Stimulated activated CD8-positive, alpha-beta memory T cell treated with anti-CD3 and anti-CD28 coated beads, Interleukin-15, amount 100 ng/mL, for 4 hours (primary cell): ENCODE measurements around the gene MTCH1.
A peak's percentile ranks its signal among the peaks of the same experiment; 100 is the strongest.

ENCODE experiments used
- DNase-seq, 2 donors: peaks; one replicate each; pipeline ENCODE4 v3.0.0-alpha.2; 2020; ENCODE audit warnings: low read depth in 2 of 2

The MTCH1 gene

GRCh38 chr6:36985808-36986703 lies at the start of gene MTCH1:
Gene MTCH1, minus strand, starts transcription at chr6:36986196. Its CDS starts 23 bp downstream, at chr6:36986173.
- peak; percentile 55 to 81 for DNase-seq

DNA sequence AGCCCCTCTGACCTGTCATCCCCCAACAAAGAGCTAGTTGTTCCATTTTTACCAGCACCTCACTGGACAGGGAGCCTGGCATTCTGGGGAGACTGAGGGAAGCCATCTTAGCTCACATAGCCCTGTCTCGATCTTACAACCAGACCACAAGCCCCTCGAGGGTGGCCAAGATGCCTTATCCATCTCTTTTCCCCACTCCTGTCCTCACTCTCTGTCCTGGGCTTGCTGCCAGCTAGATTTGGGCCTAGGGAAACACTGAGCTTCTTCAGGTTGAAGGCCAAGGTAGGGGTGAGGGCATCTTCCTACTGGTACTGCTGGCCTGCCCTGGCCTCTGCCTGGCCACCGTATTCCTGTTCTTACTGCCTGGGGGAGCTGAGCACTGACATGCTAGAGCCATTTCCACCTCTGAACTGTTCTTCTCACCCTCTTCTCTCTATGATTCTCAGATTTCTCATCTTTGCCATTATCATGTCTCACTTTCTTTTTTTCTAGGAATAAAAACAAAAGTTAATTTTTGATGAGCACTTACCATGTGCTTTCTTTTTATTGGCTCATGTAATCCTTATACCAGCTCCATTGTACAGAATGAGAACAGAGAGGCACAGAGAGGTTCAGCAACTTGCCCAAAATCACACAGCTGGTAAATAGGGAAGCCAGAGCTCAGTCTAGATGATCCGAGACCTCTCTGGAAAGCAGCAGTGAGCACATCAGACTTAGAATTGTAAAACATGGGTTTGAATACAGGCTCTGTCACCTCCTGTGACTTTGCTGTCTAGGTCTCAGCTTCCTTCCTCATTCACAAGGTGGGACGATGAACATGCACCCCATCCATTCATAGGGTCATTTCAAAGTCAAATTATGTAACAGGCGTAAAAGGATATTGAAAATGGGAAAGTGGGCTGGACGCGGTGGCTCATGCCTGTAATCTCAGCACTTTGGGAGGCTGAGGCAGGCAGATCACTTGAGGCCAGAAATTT lies 48.1 kb upstream of the MTCH1 start:
- DNase-seq, result no peak

GRCh38 chr6:37033255-37033654 lies 47.3 kb upstream of the MTCH1 start:
- DNase-seq, result no peak

DNA sequence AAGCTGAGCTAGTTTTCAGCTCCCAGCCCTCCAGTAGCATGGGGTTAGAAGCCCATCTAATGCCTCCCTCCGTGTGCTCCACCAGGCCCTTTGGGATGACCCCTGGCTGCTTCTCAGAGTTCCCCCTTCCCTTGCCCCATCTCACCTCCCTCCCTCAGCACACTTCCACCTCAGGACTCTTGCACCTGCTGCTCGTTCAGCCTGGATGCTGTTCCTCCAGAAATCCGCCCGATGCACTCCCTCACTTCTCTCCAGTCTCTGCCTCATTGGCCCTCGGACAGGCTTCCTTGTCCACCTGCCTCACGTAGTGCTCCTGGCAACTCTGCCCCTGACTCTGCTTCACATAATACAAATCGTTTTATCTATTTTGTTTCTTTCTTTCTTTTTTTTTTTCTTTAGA lies 46.2 kb upstream of the MTCH1 start:
- DNase-seq, result no peak

DNA sequence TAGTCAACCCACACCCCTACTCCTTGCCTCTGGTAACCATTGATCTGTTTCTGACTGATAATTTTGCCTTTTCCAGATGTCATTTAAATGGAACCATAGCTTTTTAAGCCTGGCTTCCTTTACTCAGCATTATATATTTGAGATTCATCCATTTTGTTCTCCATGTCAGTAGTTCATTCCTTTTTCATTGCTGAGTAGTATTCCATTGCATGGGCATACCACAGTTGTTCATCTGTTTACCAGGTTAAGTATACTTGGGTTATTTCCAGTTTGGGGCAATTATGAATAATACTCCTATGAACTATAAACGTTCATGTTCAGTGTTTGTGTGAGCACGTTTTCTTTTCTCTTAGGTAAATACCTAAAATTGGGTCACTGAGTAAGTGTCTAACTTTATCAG lies 44.6 kb upstream of the MTCH1 start:
- DNase-seq, result no peak

GRCh38 chr6:37029249-37029971 lies 43.4 kb upstream of the MTCH1 start:
- DNase-seq, result no peak

- DNase-seq, result no peak
These were observed 41.9 kb upstream of the MTCH1 start for GRCh38 chr6:37027811-37028469.

GRCh38 chr6:37027036-37027720 lies 41.2 kb upstream of the MTCH1 start:
- DNase-seq, result no peak

DNA sequence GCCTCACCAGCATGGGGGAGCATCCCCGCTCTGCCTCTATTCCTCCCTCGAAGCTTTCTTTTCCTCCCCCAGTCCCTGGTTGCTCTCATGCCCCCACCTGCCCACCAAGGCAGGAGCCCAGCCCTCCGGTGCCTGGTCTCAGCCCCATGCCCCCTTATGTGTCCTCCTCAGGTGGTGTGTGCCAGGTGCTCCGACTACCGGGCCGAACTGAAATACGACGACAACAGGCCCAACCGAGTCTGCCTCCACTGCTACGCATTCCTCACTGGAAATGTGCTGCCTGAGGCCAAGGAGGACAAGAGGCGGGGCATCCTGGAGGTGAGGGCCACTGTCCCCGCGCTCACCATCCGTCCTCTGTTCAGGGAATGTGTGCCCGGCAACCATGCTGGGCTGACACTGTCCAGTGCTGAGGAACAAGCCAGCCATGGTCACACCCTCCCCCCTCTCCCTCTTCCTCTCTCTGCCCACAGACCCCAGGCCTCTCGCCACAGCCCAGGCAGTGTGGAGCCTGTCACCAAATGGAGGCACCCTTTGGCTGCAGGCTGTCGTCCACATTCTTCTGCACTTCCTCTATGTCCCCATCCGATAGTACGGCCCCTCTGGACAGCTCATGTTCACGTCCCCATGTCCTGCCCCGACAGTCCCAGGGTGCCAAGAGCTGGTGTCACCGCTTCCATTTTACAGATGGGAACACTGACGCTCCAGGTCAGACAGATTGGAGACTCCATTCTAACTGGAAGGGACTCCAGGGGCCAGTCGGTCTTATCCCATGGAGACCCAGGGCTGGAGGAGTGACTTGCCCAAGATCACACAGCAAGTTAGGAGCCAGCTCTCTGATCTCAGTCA lies 39.8 kb upstream of the MTCH1 start:
- no peak for DNase-seq

DNA sequence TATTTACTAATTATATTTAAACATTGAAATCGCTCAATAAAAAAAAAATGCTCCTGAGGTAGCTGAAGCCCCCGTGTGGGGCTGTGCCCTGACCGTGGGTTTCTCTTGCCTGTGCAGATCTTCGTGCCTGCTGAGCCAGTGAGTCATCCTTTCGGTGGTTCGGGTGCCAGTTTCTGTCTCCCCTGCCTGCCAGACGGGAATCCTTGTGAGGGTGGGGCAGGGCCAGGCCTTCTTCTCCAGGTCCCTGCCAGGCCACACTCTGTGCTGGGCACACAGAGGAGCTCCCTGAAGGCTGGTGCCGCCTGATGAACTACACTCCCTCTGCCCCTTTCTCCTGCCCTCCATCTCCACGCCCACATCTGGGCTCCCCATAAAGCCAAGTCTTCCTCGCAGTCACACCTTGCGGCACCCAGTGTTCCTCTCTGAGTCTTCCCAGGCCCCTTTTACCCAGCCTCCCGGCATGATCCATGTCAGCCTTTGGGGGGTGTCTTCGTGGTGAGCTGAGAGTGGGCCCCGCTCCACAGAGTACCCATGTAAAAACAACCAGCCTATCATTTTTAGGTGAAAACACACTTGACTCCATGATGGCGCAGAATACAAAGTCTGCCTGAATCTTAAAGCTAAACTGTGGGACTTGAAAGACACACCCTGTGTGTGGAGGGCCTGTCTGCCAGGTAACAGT lies 38.8 kb upstream of the MTCH1 start:
- DNase-seq, result no peak

DNA sequence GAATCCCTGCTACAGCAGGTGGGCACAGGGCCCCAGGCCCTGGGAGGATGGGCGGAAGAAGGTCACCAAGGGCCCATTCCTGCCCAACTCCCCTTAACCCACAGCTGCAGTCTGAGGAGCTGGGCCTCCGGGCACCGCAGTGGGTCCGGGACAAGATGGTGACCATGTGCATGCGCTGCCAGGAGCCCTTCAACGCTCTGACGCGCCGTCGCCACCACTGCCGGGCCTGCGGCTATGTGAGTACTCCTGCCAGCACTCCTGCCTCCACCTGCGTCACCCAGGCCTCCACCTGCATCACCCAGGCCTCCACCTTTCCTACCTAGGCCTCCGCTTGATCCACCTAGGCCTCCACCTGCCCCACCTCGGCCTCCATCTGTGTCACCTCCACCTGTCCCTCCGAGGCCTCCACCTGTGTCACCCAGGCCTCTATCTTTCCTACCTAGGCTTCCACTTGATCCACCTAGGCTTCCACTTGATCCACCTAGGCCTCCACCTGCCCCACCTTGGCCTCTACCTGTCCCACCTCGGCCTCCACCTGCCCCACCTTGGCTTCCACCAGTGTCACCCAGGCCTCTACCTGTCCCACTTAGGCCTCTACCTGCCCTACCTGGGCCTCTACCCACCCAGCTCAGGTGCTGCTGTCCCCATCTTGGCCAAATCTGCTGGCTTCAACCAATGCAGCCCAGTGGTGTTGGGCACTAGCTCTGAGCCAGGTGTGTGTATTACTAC lies 36.3 kb upstream of the MTCH1 start:
- DNase-seq, result no peak

DNA sequence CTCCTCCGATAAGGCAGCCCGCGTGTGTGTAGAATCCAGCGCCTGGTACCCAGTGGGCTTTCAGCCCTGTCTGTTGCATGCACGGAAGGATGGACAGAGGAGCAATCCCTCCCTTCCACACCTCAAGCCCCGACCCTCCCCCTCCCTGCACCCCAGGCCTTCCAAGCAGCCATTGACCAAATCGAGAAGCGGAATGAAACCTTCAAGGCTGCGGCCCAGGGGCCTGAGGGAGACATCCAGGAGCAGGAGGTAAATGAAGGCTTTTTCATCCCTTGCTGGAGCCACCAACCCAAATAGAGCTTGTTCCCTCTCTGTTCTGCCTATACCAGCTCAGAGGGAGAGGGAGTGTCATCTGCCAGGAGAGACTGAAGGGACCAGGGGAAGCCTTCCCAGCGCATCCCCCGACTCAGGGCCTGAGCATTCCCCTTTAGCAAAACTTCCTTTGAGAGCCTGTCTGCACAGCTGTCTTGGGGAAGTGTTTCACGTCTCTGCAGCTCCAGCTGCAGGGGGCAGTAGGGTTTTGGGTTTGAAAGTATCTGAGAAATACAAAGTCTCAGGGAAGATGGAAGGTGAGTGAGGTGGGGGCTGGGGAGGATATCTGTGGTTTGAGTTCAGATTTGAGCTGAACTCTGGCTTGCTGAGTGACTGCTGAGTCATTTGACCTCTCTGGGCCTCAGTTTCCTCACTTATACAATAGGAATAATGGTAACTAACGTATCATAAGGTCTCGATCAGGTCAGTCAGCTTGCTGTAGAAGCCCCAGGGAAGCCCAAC lies 35.5 kb upstream of the MTCH1 start:
- DNase-seq, result peak in 1 of 2 donors; percentile 50

GRCh38 chr6:37020812-37021211 lies 34.8 kb upstream of the MTCH1 start:
- DNase-seq, result no peak

- DNase-seq, result no peak
These were observed 34.4 kb upstream of the MTCH1 start for GRCh38 chr6:37020381-37020780.

DNA sequence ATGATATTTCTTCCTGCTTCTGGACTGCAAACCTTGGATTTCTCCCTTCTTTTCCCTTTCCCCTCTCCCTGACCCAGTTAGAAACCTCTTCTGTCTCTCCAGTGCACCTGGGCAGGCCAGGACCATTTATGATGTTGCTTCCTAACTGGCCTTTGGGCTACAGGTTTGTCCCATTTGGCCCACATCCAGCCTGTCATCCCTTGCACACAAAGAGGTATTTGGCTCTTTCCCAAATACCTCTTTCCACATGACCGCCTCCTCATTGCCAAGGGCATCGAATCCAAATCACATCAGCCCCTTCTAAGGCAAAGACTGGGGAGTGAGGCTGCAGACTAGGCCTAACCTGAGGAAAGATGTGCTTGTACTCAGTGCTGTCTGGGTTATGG lies 33.1 kb upstream of the MTCH1 start:
- DNase-seq, result no peak

GRCh38 chr6:37018198-37019064 lies 32.4 kb upstream of the MTCH1 start:
- DNase-seq, result peak; percentile 65 to 78
